Body of pancreas (tissue), 4 donors: ENCODE measurements around the gene CFAP92. TPM values are rescaled to one million over a fixed set of nuclear protein-coding genes. Genes with fewer than 3 reads are reported as not detected.

Source experiments
- ATAC-seq: fragments of 150-250 bp; one replicate; pipeline ENCODE4 v1.9.1; 2016
- DNase-seq, 4 donors: peaks; one replicate each; pipeline ENCODE4 v3.0.0-alpha.2; 2019
- H3K27ac ChIP-seq, 4 donors: fragments of 200-600 bp; sonication (generic); 1 replicate in 3 of 4; 2 replicates in 1 of 4; pipeline versions ENCODE4 v1.5.1 to v1.6.1; 2016 to 2019; ENCODE audit warnings: mild to moderate bottlenecking in 1 of 4, mixed read lengths in 1 of 4, moderate library complexity in 1 of 4
- H3K27me3 ChIP-seq, 2 donors: fragments of 200-600 bp; sonication (generic); one replicate each; pipeline ENCODE4 v1.6.0; 2016; ENCODE audit warnings: mild to moderate bottlenecking in 1 of 2
- H3K36me3 ChIP-seq, 2 donors: fragments of 200-600 bp; sonication (generic); replicated peaks in 1 of 2; 2 replicates each; pipeline ENCODE4 v1.5.1; 2016; ENCODE audit warnings: low read depth in 2 of 2; ENCODE audit not compliant: insufficient read depth in 1 of 2
- H3K4me1 ChIP-seq: fragments of 200-600 bp; sonication (generic); one replicate; pipeline ENCODE4 v1.6.0; 2016
- H3K4me3 ChIP-seq, 2 donors: fragments of 200-600 bp; sonication (generic); 1 replicate in 1 of 2; 2 replicates in 1 of 2; pipeline ENCODE4 v1.5.1; 2016 to 2019
- H3K9me3 ChIP-seq, 3 donors: fragments of 200-600 bp; sonication (generic); 1 replicate in 2 of 3; 2 replicates in 1 of 3; pipeline ENCODE4 v1.5.1; 2016
- POLR2A ChIP-seq, 3 donors: fragments of 450-650 bp; IDR thresholded peaks; one replicate each; pipeline ENCODE4 v1.6.1; 2016; ENCODE audit warnings: antibody characterized with exemption in 3 of 3, mild to moderate bottlenecking in 2 of 3
- WGBS, 2 donors: methylation state at CpG; one replicate each; pipeline ENCODE4 v1.1.5; 2017; 5-methylcytosine and 5-hydroxymethylcytosine counted together
- intact Hi-C: fragments of 100-400 bp; cut with DNase I; formaldehyde crosslinking; loops from one replicate; pipeline ENCODE4 v1.15.1; 2023
- total RNA-seq, 2 donors: library from RNA; depleted of rRNA; stranded (reverse); fragments of >200 nt; gene quantifications; one replicate each; pipeline ENCODE4 v1.1.0, GENCODE V29; 2016
- TF ChIP-seq, protein P1 (sequence below), 7 experiments: fragments of 450-650 bp in 4 of 7; fragments of 200-600 bp in 3 of 7; sonication (generic) in 3 of 7; IDR thresholded peaks; one replicate each; pipeline ENCODE4 v1.5.1; 2016 to 2019; ENCODE audit warnings: antibody characterized with exemption in 7 of 7

The CFAP92 gene
- total RNA-seq, 2 donors from 2014 or later, result not detected

DNA sequence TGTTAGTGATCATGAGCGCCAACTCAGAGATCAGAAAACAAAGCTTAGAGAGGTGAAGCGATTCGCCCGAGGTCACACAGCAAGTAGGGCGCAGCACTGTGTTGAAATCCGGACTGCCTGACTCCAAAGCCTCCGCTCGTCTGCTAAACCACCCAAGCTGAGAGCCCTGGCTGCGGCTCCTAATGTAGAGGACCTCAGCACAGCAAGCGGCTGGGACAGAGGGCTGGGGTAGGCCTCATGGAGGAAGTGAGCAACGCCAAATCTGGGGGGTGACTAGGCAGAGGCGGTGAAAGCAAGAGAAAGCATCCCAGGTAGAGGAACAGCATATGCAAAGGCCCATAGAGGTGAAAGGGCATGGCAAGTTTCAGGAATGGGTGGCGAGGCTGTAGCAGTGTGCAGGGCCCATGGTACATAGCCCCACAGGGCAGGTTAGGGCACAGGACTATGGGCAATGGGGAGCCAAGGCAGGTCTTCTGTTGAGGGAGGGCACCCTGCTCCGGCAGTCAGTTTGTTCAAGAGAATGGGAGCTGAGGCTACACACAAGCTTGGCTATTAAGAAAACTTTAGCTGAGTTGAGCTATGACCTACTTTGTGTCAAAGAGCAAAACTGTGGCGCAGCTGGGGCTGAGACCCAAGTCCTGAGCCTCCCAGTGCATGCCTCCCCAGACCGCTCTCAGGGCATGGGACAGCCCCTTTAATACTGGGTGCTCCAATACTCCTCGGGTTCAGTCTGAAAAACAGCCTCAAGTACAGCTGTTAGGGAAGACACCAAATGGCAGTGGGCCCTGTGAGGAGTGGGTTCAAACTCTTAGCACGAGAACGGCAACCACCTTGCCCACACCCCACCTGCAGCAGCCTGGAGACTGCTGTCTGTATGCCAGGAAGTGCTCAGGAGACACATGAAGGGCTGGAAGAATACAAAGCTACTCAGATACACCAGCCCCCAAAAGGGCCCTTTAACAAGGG, 988 bp upstream of the CFAP92 start:
- ATAC-seq, result no peak
- H3K27ac ChIP-seq, result no peak overlapping the region
- intact Hi-C loops, result no loop called here
- 64 to 70% methylated on average over 19 of the region's 19 CpGs for WGBS, 2 donors
- no peak overlapping the region for H3K4me3 ChIP-seq
- H3K4me1 ChIP-seq, result peaks cover 17% of the 10 kb centered on the region
- no peaks in the 10 kb centered on the region for H3K36me3 ChIP-seq
- H3K27me3 ChIP-seq, result no peaks in the 10 kb centered on the region
- TF ChIP-seq POLR2A (IDR thresholded peaks at IDR 0.05), result no peak
- TF ChIP-seq, protein P1, sequence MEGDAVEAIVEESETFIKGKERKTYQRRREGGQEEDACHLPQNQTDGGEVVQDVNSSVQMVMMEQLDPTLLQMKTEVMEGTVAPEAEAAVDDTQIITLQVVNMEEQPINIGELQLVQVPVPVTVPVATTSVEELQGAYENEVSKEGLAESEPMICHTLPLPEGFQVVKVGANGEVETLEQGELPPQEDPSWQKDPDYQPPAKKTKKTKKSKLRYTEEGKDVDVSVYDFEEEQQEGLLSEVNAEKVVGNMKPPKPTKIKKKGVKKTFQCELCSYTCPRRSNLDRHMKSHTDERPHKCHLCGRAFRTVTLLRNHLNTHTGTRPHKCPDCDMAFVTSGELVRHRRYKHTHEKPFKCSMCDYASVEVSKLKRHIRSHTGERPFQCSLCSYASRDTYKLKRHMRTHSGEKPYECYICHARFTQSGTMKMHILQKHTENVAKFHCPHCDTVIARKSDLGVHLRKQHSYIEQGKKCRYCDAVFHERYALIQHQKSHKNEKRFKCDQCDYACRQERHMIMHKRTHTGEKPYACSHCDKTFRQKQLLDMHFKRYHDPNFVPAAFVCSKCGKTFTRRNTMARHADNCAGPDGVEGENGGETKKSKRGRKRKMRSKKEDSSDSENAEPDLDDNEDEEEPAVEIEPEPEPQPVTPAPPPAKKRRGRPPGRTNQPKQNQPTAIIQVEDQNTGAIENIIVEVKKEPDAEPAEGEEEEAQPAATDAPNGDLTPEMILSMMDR (IDR thresholded peaks at IDR 0.05), result no peak
- H3K9me3 ChIP-seq, result no peaks in the 10 kb centered on the region
- no peak for DNase-seq

- intact Hi-C loops, result no loop called here
- 2 to 4% methylated on average over 9 to 13 of the region's 13 CpGs for WGBS, 2 donors
Measured at GRCh38 chr3:128994173-128994512, 267 bp upstream of the CFAP92 start.

GRCh38 chr3:128992926-128993460, 883 bp downstream of the CFAP92 start:
- peak; percentile 16 for ATAC-seq
- Histone ChIP-seq H3K27ac (no peak overlapping the region), H3K4me3 (no peak overlapping the region), H3K27me3 (no peaks in the 10 kb centered on the region), H3K9me3 (no peaks in the 10 kb centered on the region), H3K4me1 (peaks cover 17% of the 10 kb centered on the region), H3K36me3 (no peaks in the 10 kb centered on the region)
- TF ChIP-seq, protein P1 (IDR thresholded peaks at IDR 0.05), result no peak
- no peak for TF ChIP-seq POLR2A (IDR thresholded peaks at IDR 0.05)
- intact Hi-C loops, result no loop called here
- 57 to 68% methylated on average over 6 to 20 of the region's 20 CpGs for WGBS, 2 donors
- no peak for DNase-seq

More at GRCh38 chr3:128994173-128994512, 267 bp upstream of the CFAP92 start:
- no peak for DNase-seq
- H3K27me3 ChIP-seq, result no peaks in the 10 kb centered on the region
- TF ChIP-seq POLR2A (IDR thresholded peaks at IDR 0.05), result no peak
- TF ChIP-seq, protein P1 (IDR thresholded peaks at IDR 0.05), result no peak
- no peaks in the 10 kb centered on the region for H3K36me3 ChIP-seq
- peaks cover 17% of the 10 kb centered on the region for H3K4me1 ChIP-seq
- no peak for ATAC-seq
- no peak overlapping the region for H3K4me3 ChIP-seq
- H3K9me3 ChIP-seq, result no peaks in the 10 kb centered on the region
- H3K27ac ChIP-seq, result no peak overlapping the region

GRCh38 chr3:128991355-128991895, 2.5 kb downstream of the CFAP92 start:
- ATAC-seq (no peak), DNase-seq (peak in 1 of 4 donors; percentile 34)
- H3K27ac ChIP-seq, result no peak overlapping the region
- no peak overlapping the region for H3K4me3 ChIP-seq
- H3K9me3 ChIP-seq, result no peaks in the 10 kb centered on the region
- no peaks in the 10 kb centered on the region for H3K27me3 ChIP-seq
- TF ChIP-seq, protein P1 (IDR thresholded peaks at IDR 0.05), result no peak
- no peak for TF ChIP-seq POLR2A (IDR thresholded peaks at IDR 0.05)
- no peaks in the 10 kb centered on the region for H3K36me3 ChIP-seq
- 83 to 90% methylated on average over 18 of the region's 18 CpGs for WGBS, 2 donors
- intact Hi-C loops, result no loop called here
- H3K4me1 ChIP-seq, result peaks cover 17% of the 10 kb centered on the region
